Esophagus squamous epithelium (tissue), 4 donors: ENCODE results near the gene SPRY4.

ENCODE experiments used
- CTCF ChIP-seq, 6 experiments: fragments of 450-650 bp in 4 of 6; fragments of 200-600 bp in 2 of 6; sonication (generic) in 2 of 6; IDR thresholded peaks; one replicate each; pipeline ENCODE4 v1.5.1; 2016 to 2019; ENCODE audit warnings: antibody characterized with exemption in 6 of 6, mild to moderate bottlenecking in 4 of 6, moderate library complexity in 4 of 6
- POLR2A ChIP-seq, 4 donors: fragments of 450-650 bp; IDR thresholded peaks; one replicate each; pipeline ENCODE4 v1.6.1; 2017; ENCODE audit warnings: antibody characterized with exemption in 4 of 4, mild to moderate bottlenecking in 4 of 4, moderate library complexity in 3 of 4

- TF ChIP-seq CTCF (IDR thresholded peaks at IDR 0.05) (no peak), POLR2A (IDR thresholded peaks at IDR 0.05) (no peak)
Measured at GRCh38 chr5:142275496-142275895, 49.3 kb downstream of the SPRY4 start.
